GM19043 (cell line): ENCODE results near the gene KRTAP6-1.

Experiments
- ATAC-seq: cut with Tn5 transposase; IDR thresholded peaks from one replicate; pipeline ENCODE4 v1.9.1; 2021; ENCODE audit warnings: low read depth; ENCODE audit not compliant: unreplicated experiment

Gene KRTAP6-1

GRCh38 chr21:30613836-30614235 is at the start of gene KRTAP6-1:
Gene KRTAP6-1, minus strand, starts transcription at chr21:30613930. Its CDS starts 26 bp downstream, at chr21:30613904.
- ATAC-seq: no peak

- no peak for ATAC-seq
These were observed 39.2 kb upstream of the KRTAP6-1 start for GRCh38 chr21:30652891-30653290.

GRCh38 chr21:30646904-30647414 is 33.2 kb upstream of the KRTAP6-1 start:
- no peak for ATAC-seq

GRCh38 chr21:30642564-30642963 is 28.8 kb upstream of the KRTAP6-1 start, which contains the start of gene KRTAP20-3:
Gene KRTAP20-3, plus strand, starts transcription at chr21:30642864.
- no peak for ATAC-seq

DNA sequence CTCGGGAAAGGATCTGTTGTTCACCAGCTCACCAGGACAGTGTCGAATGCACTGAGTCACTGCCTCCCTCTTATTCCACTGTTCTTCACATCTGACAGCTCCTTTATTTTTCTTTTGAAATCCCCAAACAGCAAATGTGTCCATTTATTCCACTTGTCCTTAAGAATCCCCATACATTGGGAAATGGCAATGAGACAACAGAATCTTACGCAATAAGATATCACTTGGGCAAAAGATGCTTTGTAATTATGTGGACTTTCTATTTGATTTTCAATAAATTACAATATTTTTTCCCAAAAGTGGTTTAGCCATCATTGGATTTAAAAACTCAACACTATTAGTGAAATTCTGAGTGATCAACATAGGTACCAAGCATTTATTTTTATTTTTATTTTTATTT is 25.0 kb upstream of the KRTAP6-1 start:
- ATAC-seq: no peak

DNA sequence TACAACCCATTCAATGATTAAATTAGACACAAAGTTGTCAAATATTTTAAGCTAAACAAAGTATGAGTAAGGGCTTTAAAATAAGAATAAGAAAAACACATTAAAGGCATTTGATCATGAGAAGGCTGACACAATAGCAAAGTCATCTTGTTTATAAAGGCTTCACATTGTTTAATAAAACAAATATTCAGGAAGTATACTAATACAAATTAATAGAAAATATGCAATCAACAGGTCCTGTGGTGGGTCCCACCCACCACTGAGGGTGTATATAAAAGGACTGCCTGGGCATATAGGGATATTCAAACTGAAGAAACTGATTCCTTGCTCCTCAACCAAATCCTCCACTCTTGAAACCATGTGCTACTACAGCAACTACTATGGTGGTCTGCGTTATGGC is 21.2 kb upstream of the KRTAP6-1 start, which contains the start of gene KRTAP20-2:
Gene KRTAP20-2 (plus strand): TSS at position 301 of the 400 bp plus-strand sequence. CDS start 58 bp downstream, at position 359.
- no peak for ATAC-seq

DNA sequence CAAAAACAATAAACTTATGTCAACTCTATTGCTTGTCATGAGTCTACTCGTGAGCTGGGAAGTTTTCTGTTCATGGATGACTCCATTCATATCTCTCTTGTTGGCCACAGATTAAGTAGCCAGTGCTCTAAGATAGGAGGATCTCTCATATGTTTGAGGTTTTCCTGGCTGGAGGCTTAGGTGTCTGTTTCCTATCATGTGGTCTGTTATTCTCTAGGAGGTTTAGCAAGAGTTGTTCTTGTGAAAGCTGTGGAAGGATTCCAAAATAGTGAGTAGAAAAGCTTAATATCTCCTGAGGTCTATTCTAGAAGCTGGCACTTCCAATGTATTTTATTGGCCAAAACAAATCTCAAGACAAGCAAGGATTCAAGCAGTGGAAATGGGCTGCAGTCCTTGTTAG is 15.5 kb upstream of the KRTAP6-1 start:
- no peak for ATAC-seq

- ATAC-seq: no peak
These were observed 14.4 kb upstream of the KRTAP6-1 start for GRCh38 chr21:30628109-30628508.

DNA sequence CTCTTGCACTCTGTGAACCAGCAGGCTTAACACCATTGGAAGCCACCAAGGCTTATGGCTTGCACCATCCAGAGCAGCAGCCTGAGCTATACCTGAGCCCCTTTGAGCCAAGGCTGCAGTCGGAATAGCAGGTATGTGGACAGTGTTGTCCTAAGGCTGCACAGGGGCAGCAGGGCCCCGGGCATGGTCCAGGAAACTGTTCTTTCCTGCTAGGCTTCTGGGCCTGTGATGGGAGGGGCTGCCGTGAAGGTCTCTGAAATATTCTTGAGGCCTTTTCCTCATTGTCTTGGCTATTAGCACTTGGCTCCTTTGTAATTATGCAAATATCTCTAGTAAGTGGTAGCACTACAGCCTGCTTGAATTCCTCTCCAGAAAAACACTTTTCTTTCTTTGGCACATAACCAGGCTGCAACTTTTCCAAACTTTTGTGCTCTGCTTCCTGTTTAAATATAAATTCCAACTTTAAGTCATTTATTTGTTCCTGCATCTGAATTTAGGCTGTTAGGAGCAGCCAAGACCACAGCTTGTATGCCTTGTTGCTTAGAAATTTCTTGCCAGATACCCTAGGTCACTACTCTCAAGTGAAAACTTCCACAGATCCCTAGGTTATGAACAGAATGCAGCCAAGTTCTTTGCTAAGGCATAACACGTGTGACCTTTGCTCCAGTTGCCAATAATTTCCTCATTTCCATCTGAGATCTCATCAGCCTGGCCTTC is 11.9 kb upstream of the KRTAP6-1 start:
- no peak for ATAC-seq

GRCh38 chr21:30623362-30623761 is 9.6 kb upstream of the KRTAP6-1 start:
- no peak for ATAC-seq

DNA sequence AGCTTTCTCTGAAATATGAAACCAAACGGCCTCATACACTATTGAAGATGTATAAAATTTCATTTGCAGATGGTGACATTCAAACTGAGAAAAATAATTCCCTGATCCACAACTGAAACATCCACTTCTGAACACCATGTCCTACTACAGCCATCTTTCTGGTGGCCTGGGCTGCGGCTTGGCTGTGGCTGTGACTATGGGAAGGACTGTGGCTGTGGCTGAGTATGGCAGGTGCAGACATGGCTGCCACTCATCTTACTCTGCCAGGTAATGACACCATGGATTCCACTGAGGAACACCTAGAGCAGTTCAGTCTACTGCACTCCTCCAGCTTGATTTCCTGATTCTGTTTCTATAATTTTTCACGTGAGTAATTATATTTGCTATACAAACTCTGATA is 6.8 kb upstream of the KRTAP6-1 start, which contains the start of gene KRTAP20-4:
Gene KRTAP20-4 (plus strand): TSS at position 106 of the 400 bp plus-strand sequence.
- ATAC-seq: no peak

DNA sequence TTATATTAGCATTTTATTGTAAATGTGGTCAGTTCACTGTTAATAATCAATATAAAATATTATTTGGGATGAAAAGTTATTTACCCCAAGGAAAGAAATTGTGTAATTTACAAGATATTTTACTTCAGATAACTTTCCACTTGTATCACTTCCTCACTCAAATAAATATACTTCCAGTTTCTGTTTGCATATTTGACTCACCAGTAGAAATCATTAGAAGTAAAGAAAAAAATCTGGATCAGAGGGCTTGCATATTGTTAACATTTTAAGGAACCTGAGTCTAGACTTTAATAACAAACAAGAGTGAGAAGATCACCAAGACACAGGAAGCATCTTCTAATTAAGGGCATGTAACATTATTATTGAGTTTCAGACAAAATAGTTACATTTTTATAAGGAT is 6.3 kb upstream of the KRTAP6-1 start:
- ATAC-seq: no peak

- ATAC-seq: no peak
These were observed 2.4 kb upstream of the KRTAP6-1 start, which contains the start of gene KRTAP20-1 for GRCh38 chr21:30616125-30616524. Gene KRTAP20-1, plus strand, starts transcription at chr21:30616425. Its CDS starts 30 bp downstream, at chr21:30616455.

GRCh38 chr21:30615199-30615598 is 1.5 kb upstream of the KRTAP6-1 start:
- no peak for ATAC-seq

DNA sequence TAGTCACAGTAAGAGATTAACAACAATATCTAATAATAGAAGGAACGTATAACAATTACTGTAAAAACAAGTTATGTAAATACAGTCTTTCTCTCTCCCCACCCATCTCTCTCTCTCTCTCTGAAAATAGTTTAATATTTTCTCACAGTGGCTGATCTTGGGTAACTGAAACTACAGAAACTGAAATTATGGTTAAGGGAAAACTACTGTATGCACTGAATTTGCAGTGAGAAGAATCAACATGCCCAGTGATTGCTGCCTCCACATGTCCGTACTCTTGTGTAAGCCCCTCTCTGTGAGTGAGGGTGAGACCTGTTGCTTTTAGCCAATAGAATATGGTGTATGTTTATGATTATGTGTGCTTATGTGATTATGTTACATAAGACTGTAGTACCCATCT is 1.6 kb downstream of the KRTAP6-1 start:
- ATAC-seq: no peak

GRCh38 chr21:30605968-30606367 is 7.8 kb downstream of the KRTAP6-1 start:
- ATAC-seq: no peak

DNA sequence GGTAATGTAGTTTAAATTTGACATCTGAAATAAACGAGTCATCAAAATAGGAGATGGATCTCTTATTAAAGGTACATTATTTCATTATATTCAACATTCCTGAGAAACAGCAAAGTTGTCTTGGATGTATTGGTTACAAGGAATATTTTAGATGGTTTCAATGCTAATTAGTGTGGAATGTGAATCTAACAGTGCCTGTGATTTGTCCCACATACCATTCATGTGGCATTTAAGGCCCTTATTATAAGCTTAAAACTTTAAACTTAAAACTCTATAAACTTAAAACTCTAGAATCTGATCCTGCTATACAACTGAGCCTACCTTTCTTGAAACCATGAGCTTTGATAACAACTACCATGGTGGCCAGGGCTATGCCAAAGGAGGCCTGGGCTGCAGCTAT is 12.9 kb downstream of the KRTAP6-1 start, which contains the start of gene KRTAP22-1:
Gene KRTAP22-1 (plus strand): TSS at position 301 of the 400 bp plus-strand sequence.
- ATAC-seq: no peak

DNA sequence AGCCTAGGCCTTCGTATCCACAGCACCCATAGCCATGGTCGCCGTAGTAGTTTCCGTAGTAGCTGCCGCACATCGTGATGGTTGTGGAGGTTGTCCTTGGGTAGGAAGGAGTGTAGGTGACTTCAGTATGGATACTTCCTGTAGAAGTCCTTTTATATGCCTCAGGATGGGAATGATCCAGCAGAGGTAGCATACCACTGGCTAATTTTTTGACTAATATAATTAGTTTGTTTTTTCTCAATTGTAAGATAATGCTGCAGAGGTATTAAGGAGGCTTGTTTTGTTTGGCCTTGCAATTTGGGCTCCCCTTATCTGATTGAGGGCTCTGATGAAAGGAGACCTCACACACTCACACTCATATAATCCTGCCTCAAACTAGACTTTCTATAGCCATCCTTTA is 14.9 kb downstream of the KRTAP6-1 start, which contains the start of gene KRTAP6-2:
Gene KRTAP6-2 (minus strand): TSS at position 101 of the 400 bp plus-strand sequence. CDS start 28 bp downstream, at position 73.
- no peak for ATAC-seq

- ATAC-seq: no peak
These were observed 21.6 kb downstream of the KRTAP6-1 start, which contains the start of gene KRTAP6-3 for GRCh38 chr21:30592140-30592539. Gene KRTAP6-3, plus strand, starts transcription at chr21:30592440. Its CDS starts 6 bp downstream, at chr21:30592446.

DNA sequence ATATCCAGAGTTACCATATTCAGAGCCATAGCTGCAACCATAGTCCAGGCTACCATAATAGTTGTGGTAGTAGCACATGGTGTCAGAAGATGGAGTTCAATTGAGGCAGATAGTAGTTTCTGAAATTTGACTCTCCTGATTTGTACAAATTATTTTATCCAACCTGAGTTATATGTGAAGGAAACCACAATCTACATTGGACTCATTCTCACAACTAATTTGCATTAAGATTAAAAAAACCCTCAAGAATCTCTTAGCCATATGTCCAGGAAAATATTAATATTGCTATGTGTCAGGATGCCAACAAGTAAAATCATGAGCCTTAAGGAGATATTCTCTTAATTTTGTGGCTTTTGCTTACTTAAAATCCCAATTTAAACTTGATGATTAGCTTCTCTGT is 23.4 kb downstream of the KRTAP6-1 start, which contains the start of gene KRTAP22-2:
Gene KRTAP22-2 (minus strand): TSS at position 101 of the 400 bp plus-strand sequence.
- no peak for ATAC-seq

- no peak for ATAC-seq
These were observed 30.9 kb downstream of the KRTAP6-1 start for GRCh38 chr21:30582870-30583269.
